ENCODE results near the gene P2RY6. TPM values are rescaled to one million over a fixed set of nuclear protein-coding genes. Genes with fewer than 3 reads are reported as not detected.

P2RY6 gene
- total RNA-seq, 1 experiment from 2014 or later: not detected

- no peak for DNase-seq
- Histone ChIP-seq H3K27me3 (ENCODE audit: insufficient read depth, low read length) (no peaks in the 10 kb centered on the region; the same call in 1 of the 2 replicates), H4K20me1 (ENCODE audit: control insufficient read depth, insufficient read depth, insufficient read length) (no peaks in the 10 kb centered on the region), H2BK12ac (ENCODE audit: insufficient read length, low read depth, low read length) (no peak overlapping the region), H3K4ac (ENCODE audit: low read depth, low read length) (no peak overlapping the region), H3K23ac (ENCODE audit: insufficient read length, low read depth, low read length) (no peak overlapping the region), H3K56ac (ENCODE audit: insufficient read length, low read depth, low read length) (no peak overlapping the region), H3T11ph (ENCODE audit: low read length) (no peak overlapping the region), H2AK5ac (ENCODE audit: insufficient read length, low read length) (no peak overlapping the region), H3K79me2 (ENCODE audit: insufficient read depth, low read length) (no peaks in the 10 kb centered on the region), H4K91ac (ENCODE audit: insufficient read length, low read depth, low read length) (no peak overlapping the region), H3K14ac (ENCODE audit: insufficient read depth, low read length) (no peak overlapping the region), H2AFZ (ENCODE audit: low read length) (no peak overlapping the region), H3K79me1 (ENCODE audit: insufficient read depth, low read depth, low read length, poor library complexity, severe bottlenecking) (no peaks in the 10 kb centered on the region), H4K5ac (ENCODE audit: insufficient read length, low read depth, low read length) (no peak overlapping the region), H2BK120ac (ENCODE audit: low read depth, low read length, poor library complexity, severe bottlenecking) (no peak overlapping the region), H3K23me2 (ENCODE audit: insufficient read length, low read depth, low read length, poor library complexity, severe bottlenecking) (no peaks in the 10 kb centered on the region), H4K8ac (replicated peaks; ENCODE audit: insufficient read length, low read depth, low read length) (no peak overlapping the region), H3K4me1 (ENCODE audit: insufficient read depth, low read length) (peaks cover 4% of the 10 kb centered on the region; the same call in 1 of the 2 replicates), H3K18ac (ENCODE audit: insufficient read length, low read depth, low read length) (no peak overlapping the region), H3K9ac (ENCODE audit: extremely low read depth, insufficient read length, low read length) (no peak overlapping the region), H2BK20ac (ENCODE audit: low read depth, low read length, poor library complexity, severe bottlenecking) (no peak overlapping the region), H2BK15ac (ENCODE audit: low read depth, low read length) (no peak overlapping the region), H3K4me2 (ENCODE audit: insufficient read depth, insufficient read length, low read length) (no peak overlapping the region), H3K27ac (ENCODE audit: insufficient read length, low read depth, low read length) (no peak overlapping the region), H3K9me3 (ENCODE audit: control insufficient read depth, low read depth, low read length) (no peaks in the 10 kb centered on the region), H2BK5ac (ENCODE audit: insufficient read length, low read length) (no peak overlapping the region)
- WGBS (ENCODE audit: extremely low coverage, insufficient read length, low lambda C conversion rate): no CpG with 5 or more reads among the region's 4 CpGs
- H3K4me1 Mint-ChIP-seq: peaks cover 27 to 30% of the 10 kb centered on the region in 2 experiments
- H3K27ac Mint-ChIP-seq: no peak overlapping the region
- H3K27me3 Mint-ChIP-seq (ENCODE audit: low read depth): peaks cover 4% of the 10 kb centered on the region
- H3K9me3 Mint-ChIP-seq: no peaks in the 10 kb centered on the region; a peak in 1 of 5 replicates
- no peaks in the 10 kb centered on the region; a peak in 1 of 7 replicates for H3K36me3 Mint-ChIP-seq (ENCODE audit: insufficient read depth in 1 of 3, low read depth in 3 of 3)
- H3K4me3 Mint-ChIP-seq: no peak overlapping the region
- TF ChIP-seq CTCF (conservative IDR thresholded peaks at IDR 0.05): no peak
These were observed 30.8 kb upstream of the P2RY6 start for GRCh38 chr11:73241300-73241699.

Measured in H9 (cell line).